ENCODE measurements around the gene HAS3.
A peak's percentile ranks its signal among the peaks of the same experiment; 100 is the strongest.

HAS3 gene

GRCh38 chr16:69150146-69150865 lies 44.9 kb downstream of the HAS3 start:
- TF ChIP-seq, protein P1, sequence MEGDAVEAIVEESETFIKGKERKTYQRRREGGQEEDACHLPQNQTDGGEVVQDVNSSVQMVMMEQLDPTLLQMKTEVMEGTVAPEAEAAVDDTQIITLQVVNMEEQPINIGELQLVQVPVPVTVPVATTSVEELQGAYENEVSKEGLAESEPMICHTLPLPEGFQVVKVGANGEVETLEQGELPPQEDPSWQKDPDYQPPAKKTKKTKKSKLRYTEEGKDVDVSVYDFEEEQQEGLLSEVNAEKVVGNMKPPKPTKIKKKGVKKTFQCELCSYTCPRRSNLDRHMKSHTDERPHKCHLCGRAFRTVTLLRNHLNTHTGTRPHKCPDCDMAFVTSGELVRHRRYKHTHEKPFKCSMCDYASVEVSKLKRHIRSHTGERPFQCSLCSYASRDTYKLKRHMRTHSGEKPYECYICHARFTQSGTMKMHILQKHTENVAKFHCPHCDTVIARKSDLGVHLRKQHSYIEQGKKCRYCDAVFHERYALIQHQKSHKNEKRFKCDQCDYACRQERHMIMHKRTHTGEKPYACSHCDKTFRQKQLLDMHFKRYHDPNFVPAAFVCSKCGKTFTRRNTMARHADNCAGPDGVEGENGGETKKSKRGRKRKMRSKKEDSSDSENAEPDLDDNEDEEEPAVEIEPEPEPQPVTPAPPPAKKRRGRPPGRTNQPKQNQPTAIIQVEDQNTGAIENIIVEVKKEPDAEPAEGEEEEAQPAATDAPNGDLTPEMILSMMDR (IDR thresholded peaks at IDR 0.05; ENCODE audit: low read depth, low read length, poor library complexity, severe bottlenecking): peak; percentile 91
- TF ChIP-seq EZH2phosphoT487 (IDR thresholded peaks at IDR 0.05; ENCODE audit: borderline replicate concordance, low read length): no peak
- Histone ChIP-seq H3K4me3 (ENCODE audit: low read length) (no peak overlapping the region), H4K20me1 (ENCODE audit: control insufficient read depth, insufficient read depth, low read depth, low read length) (peaks cover 8% of the 10 kb centered on the region; the same call in 1 of the 2 replicates), H3K4me1 (ENCODE audit: control insufficient read depth, low read length) (no peaks in the 10 kb centered on the region), H3K27me3 (ENCODE audit: control insufficient read depth, low read length) (no peaks in the 10 kb centered on the region), H3K9me2 (replicated peaks; ENCODE audit: control insufficient read depth, low read length) (no peaks in the 10 kb centered on the region), H3K36me3 (ENCODE audit: control insufficient read depth, low read length) (peaks cover 78% of the 10 kb centered on the region), H3K4me2 (ENCODE audit: low read length) (no peak overlapping the region), H3K9me3 (ENCODE audit: control insufficient read depth, insufficient read depth, low read length) (no peaks in the 10 kb centered on the region), H3F3A (ENCODE audit: control insufficient read depth, insufficient read depth) (peaks cover 12% of the 10 kb centered on the region), H3K27ac (ENCODE audit: low read depth, low read length) (no peak overlapping the region), H3K79me2 (ENCODE audit: control insufficient read depth, low read length) (peaks cover 29% of the 10 kb centered on the region)

GRCh38 chr16:69157196-69157595 lies 51.7 kb downstream of the HAS3 start:
- TF ChIP-seq, protein P1 (IDR thresholded peaks at IDR 0.05; ENCODE audit: low read depth, low read length, poor library complexity, severe bottlenecking): no peak
- no peak for TF ChIP-seq EZH2phosphoT487 (IDR thresholded peaks at IDR 0.05; ENCODE audit: borderline replicate concordance, low read length)
- H3K4me1 ChIP-seq (ENCODE audit: control insufficient read depth, low read length): no peaks in the 10 kb centered on the region
- no peak overlapping the region for H3K27ac ChIP-seq (ENCODE audit: low read depth, low read length)
- H3F3A ChIP-seq (ENCODE audit: control insufficient read depth, insufficient read depth): 0 out of 2 replicates have a peak, but pooled peaks cover 2% of the 10 kb centered on the region
- H4K20me1 ChIP-seq (ENCODE audit: control insufficient read depth, insufficient read depth, low read depth, low read length): no peaks in the 10 kb centered on the region
- H3K79me2 ChIP-seq (ENCODE audit: control insufficient read depth, low read length): peaks cover 3% of the 10 kb centered on the region; the same call in 1 of the 2 replicates
- no peak overlapping the region for H3K4me3 ChIP-seq (ENCODE audit: low read length)
- H3K9me3 ChIP-seq (ENCODE audit: control insufficient read depth, insufficient read depth, low read length): no peaks in the 10 kb centered on the region
- H3K4me2 ChIP-seq (ENCODE audit: low read length): no peak overlapping the region
- H3K9me2 ChIP-seq (replicated peaks; ENCODE audit: control insufficient read depth, low read length): no peaks in the 10 kb centered on the region
- H3K36me3 ChIP-seq (ENCODE audit: control insufficient read depth, low read length): peaks cover 83% of the 10 kb centered on the region
- no peaks in the 10 kb centered on the region for H3K27me3 ChIP-seq (ENCODE audit: control insufficient read depth, low read length)

DNA sequence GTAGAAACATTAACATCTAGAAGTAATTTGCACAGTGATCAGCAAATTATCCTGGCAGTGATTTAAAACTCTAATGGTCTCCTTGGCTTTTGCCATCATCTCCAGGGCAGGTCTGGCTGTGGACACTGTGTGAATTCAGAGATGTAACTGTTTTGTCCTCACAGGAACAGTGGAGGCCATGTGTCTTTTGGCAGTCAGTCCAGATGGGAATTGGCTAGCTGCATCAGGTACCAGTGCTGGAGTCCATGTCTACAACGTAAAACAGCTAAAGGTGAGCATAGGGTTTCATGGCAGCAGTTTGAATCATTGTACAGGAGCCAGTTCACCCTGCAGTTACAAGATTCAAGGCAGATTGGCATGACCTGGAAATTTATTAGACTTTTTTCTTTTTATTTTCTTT lies 54.7 kb downstream of the HAS3 start:
- no peaks in the 10 kb centered on the region for H3K9me2 ChIP-seq (replicated peaks; ENCODE audit: control insufficient read depth, low read length)
- no peaks in the 10 kb centered on the region for H3K27me3 ChIP-seq (ENCODE audit: control insufficient read depth, low read length)
- no peak overlapping the region for H3K27ac ChIP-seq (ENCODE audit: low read depth, low read length)
- TF ChIP-seq, protein P1 (IDR thresholded peaks at IDR 0.05; ENCODE audit: low read depth, low read length, poor library complexity, severe bottlenecking): no peak
- no peak for TF ChIP-seq EZH2phosphoT487 (IDR thresholded peaks at IDR 0.05; ENCODE audit: borderline replicate concordance, low read length)
- no peaks in the 10 kb centered on the region for H3K4me1 ChIP-seq (ENCODE audit: control insufficient read depth, low read length)
- H4K20me1 ChIP-seq (ENCODE audit: control insufficient read depth, insufficient read depth, low read depth, low read length): no peaks in the 10 kb centered on the region
- H3K4me2 ChIP-seq (ENCODE audit: low read length): no peak overlapping the region
- H3K79me2 ChIP-seq (ENCODE audit: control insufficient read depth, low read length): no peaks in the 10 kb centered on the region
- H3F3A ChIP-seq (ENCODE audit: control insufficient read depth, insufficient read depth): no peaks in the 10 kb centered on the region
- H3K36me3 ChIP-seq (ENCODE audit: control insufficient read depth, low read length): peaks cover 80% of the 10 kb centered on the region
- H3K9me3 ChIP-seq (ENCODE audit: control insufficient read depth, insufficient read depth, low read length): no peaks in the 10 kb centered on the region
- H3K4me3 ChIP-seq (ENCODE audit: low read length): no peak overlapping the region
